HCT116 (cell line): ENCODE data around the gene TAMM41. TPM values are rescaled to one million over a fixed set of nuclear protein-coding genes. Genes with fewer than 3 reads are reported as not detected.

ENCODE experiments used
- ATAC-seq: fragments of 200-7000 bp; cut with Tn5 transposase; 2 replicates; pipeline ENCODE4 v1.9.1; 2020; ENCODE audit warnings: mild to moderate bottlenecking, moderate library complexity
- BruUV-seq: library from RNA; stranded (reverse); fragments of 400-500 nt; replicated peaks from 2 replicates; lab custom pipeline; 2021; lab: Mats Ljungman, UMichigan
- CTCF ChIA-PET: fragments of 300-600 bp; sonication (Branson Sonifier 250); formaldehyde crosslinking; loops from one replicate; lab custom pipeline; 2021; ENCODE audit warnings: antibody characterized with exemption; lab: Charles Lee
- POLR2A ChIA-PET: fragments of 300-600, 350-600 bp; sonication (Branson Sonifier 250); formaldehyde crosslinking; loops from one replicate; lab custom pipeline; 2021; ENCODE audit warnings: antibody characterized with exemption; lab: Charles Lee
- RAD21 ChIA-PET, 2 experiments: fragments of 300-600 bp; sonication (Branson Sonifier 250); formaldehyde crosslinking; loops; one replicate each; lab custom pipeline; 2023; ENCODE audit warnings: low total read pairs in 2 of 2; ENCODE audit not compliant: uncharacterized antibody in 2 of 2, unreplicated experiment in 2 of 2, low non-redundant PET in 1 of 2; lab: Charles Lee
- DNase-seq: peaks from one replicate; pipeline ENCODE4 v3.0.0-alpha.2; 2010; ENCODE audit warnings: low read depth, low spot score
- H2AFZ ChIP-seq: fragments of 200-600 bp; shearing (Covaris generic), sonication (generic); 2 replicates; pipeline ENCODE4 v1.6.1; 2017; ENCODE audit warnings: low read depth, mixed run types, mixed read lengths, antibody characterized with exemption, low read length; ENCODE audit not compliant: poor library complexity, severe bottlenecking
- H3K27ac ChIP-seq: 2 replicates; pipeline ENCODE4 v1.5.1; 2012; ENCODE audit warnings: low read depth, low read length
- H3K27me3 ChIP-seq: fragments of 200-600 bp; sonication (generic); 2 replicates; pipeline ENCODE4 v1.6.1; 2016; ENCODE audit warnings: mixed run types, low read length, mixed read lengths; ENCODE audit not compliant: insufficient read depth
- H3K36me3 ChIP-seq, 2 experiments: fragments of 200-500 bp in 1 of 2; fragments of 200-600 bp in 1 of 2; sonication (Bioruptor generic) in 1 of 2; sonication (generic) in 1 of 2; 2 replicates each; pipeline versions ENCODE4 v1.5.1 to v1.6.1; 2014 to 2016; ENCODE audit warnings: low read length in 2 of 2, inconsistent platforms in 1 of 2, mixed read lengths in 1 of 2, mixed run types in 1 of 2; ENCODE audit not compliant: insufficient read depth in 2 of 2, control insufficient read depth in 1 of 2
- H3K4me1 ChIP-seq, 2 experiments: fragments of 200-600 bp in 1 of 2; sonication (generic) in 1 of 2; 2 replicates each; pipeline versions ENCODE4 v1.5.1 to v1.6.1; 2012 to 2017; ENCODE audit warnings: low read length in 2 of 2, inconsistent platforms in 1 of 2, mild to moderate bottlenecking in 1 of 2, mixed read lengths in 1 of 2, mixed run types in 1 of 2, moderate library complexity in 1 of 2; ENCODE audit not compliant: insufficient read depth in 2 of 2, control insufficient read depth in 1 of 2
- H3K4me2 ChIP-seq: fragments of 200-600 bp; sonication (generic); 2 replicates; pipeline ENCODE4 v1.6.1; 2017; ENCODE audit warnings: mixed run types, low read length, mixed read lengths
- H3K4me3 ChIP-seq, 2 experiments: fragments of 200-600 bp in 1 of 2; sonication (generic) in 1 of 2; replicated peaks in 1 of 2; 2 replicates each; pipeline ENCODE4 v1.5.1; 2011 to 2016; ENCODE audit warnings: low read length in 2 of 2, control low read depth in 1 of 2, low read depth in 1 of 2, mild to moderate bottlenecking in 1 of 2, mixed read lengths in 1 of 2, mixed run types in 1 of 2
- H3K79me2 ChIP-seq: fragments of 200-600 bp; sonication (generic); 2 replicates; pipeline ENCODE4 v1.6.1; 2017; ENCODE audit warnings: mild to moderate bottlenecking, mixed run types, low read length, moderate library complexity, mixed read lengths; ENCODE audit not compliant: insufficient read depth
- H3K9ac ChIP-seq: fragments of 200-600 bp; sonication (generic); 2 replicates; pipeline ENCODE4 v1.6.1; 2016; ENCODE audit warnings: low read length, mixed read lengths
- H3K9me2 ChIP-seq: fragments of 200-600 bp; sonication (generic), shearing (Covaris generic); 2 replicates; pipeline ENCODE4 v1.6.1; 2017; ENCODE audit warnings: mixed run types, mild to moderate bottlenecking, moderate library complexity; ENCODE audit not compliant: insufficient read depth
- H3K9me3 ChIP-seq, 2 experiments: fragments of 200-500 bp in 1 of 2; fragments of 200-600 bp in 1 of 2; sonication (Bioruptor generic) in 1 of 2; sonication (generic) in 1 of 2; 2 replicates each; pipeline ENCODE4 v1.6.1; 2014 to 2017; ENCODE audit warnings: low read length in 2 of 2, mixed read lengths in 2 of 2, inconsistent platforms in 1 of 2, low read depth in 1 of 2, mild to moderate bottlenecking in 1 of 2, mixed run types in 1 of 2, moderate library complexity in 1 of 2; ENCODE audit not compliant: control insufficient read depth in 1 of 2, insufficient read depth in 1 of 2
- H4K20me1 ChIP-seq: fragments of 200-600 bp; sonication (generic), shearing (Covaris generic); 2 replicates; pipeline ENCODE4 v1.6.1; 2017; ENCODE audit warnings: mixed run types, mild to moderate bottlenecking, moderate library complexity; ENCODE audit not compliant: insufficient read depth
- CTCF ChIP-seq, 3 experiments: fragments of 200-600 bp in 1 of 3; sonication (generic) in 1 of 3; IDR thresholded peaks in 2 of 3; conservative IDR thresholded peaks in 1 of 3; 2 replicates each; pipeline ENCODE4 v1.5.1; 2012 to 2017; ENCODE audit warnings: low read depth in 2 of 3, low read length in 2 of 3, antibody characterized with exemption in 1 of 3, borderline replicate concordance in 1 of 3, control low read depth in 1 of 3, mild to moderate bottlenecking in 1 of 3, mixed read lengths in 1 of 3, mixed run types in 1 of 3, moderate library complexity in 1 of 3; ENCODE audit not compliant: insufficient read depth in 1 of 3
- EZH2 ChIP-seq: fragments of 200-600 bp; sonication (generic); IDR thresholded peaks from 2 replicates; pipeline ENCODE4 v1.6.1; 2017; ENCODE audit warnings: antibody characterized with exemption, mixed run types
- RAD21 ChIP-seq: IDR thresholded peaks from 2 replicates; pipeline ENCODE4 v1.6.1; 2012; ENCODE audit warnings: low read depth, mild to moderate bottlenecking
- TCF7L2 ChIP-seq: IDR thresholded peaks from 2 replicates; pipeline ENCODE4 v1.7.0; 2011; ENCODE audit warnings: borderline replicate concordance, inconsistent platforms; ENCODE audit not compliant: insufficient read depth, insufficient read length; ENCODE audit errors: extremely low read depth
- intact Hi-C: fragments of 100-400 bp; cut with micrococcal nuclease; formaldehyde crosslinking; loops from 2 replicates; pipeline ENCODE4 v1.10.0; 2022
- total RNA-seq: library from RNA; stranded (reverse); gene quantifications from one replicate; pipeline ENCODE4 v1.2.1, GENCODE V29; 2021; ENCODE audit not compliant: unreplicated experiment

Gene TAMM41
- total RNA-seq, 1 experiment from 2014 or later = 17.9 TPM

GRCh38 chr3:11803977-11804892 is 42.5 kb downstream of the TAMM41 start:
- RAD21 ChIA-PET = no interaction called here
- intact Hi-C loops = loop anchor here (1.0 to 2.0 kb wide), 3 partner anchors 141 to 425 kb away; no protein-coding TSS in a partner anchor

More at GRCh38 chr3:11803977-11804892, 42.5 kb downstream of the TAMM41 start:
- H3K9me3 ChIP-seq = no peaks in the 10 kb centered on the region
- no peaks in the 10 kb centered on the region for H3K27me3 ChIP-seq
- H3K9ac ChIP-seq = no peak overlapping the region
- no peaks in the 10 kb centered on the region for H4K20me1 ChIP-seq
- H3K9me2 ChIP-seq = no peaks in the 10 kb centered on the region
- no peaks in the 10 kb centered on the region for H3K4me1 ChIP-seq
- peaks cover 14 to 35% of the 10 kb centered on the region in 2 experiments; a peak in 3 of 4 replicates for H3K36me3 ChIP-seq
- CTCF ChIA-PET = interaction anchor here (0.9 to 1.4 kb wide), 8 partner anchors 11 to 425 kb away, joined by 3 to 10 read pairs (median 4); partner anchors contain the start of gene VGLL4
- BruUV-seq = no TSS peak
- H3K79me2 ChIP-seq = no peaks in the 10 kb centered on the region
- H3K4me3 ChIP-seq = no peak overlapping the region
- POLR2A ChIA-PET = no interaction called here
- no peak overlapping the region for H3K4me2 ChIP-seq
- H3K27ac ChIP-seq = no peak overlapping the region
- ATAC-seq = peak; percentile 88
- H2AFZ ChIP-seq = no peak overlapping the region
- peak; percentile 35 for DNase-seq
- TF ChIP-seq CTCF (IDR thresholded peaks at IDR 0.05 in 2 of 3, conservative IDR thresholded peaks at IDR 0.05 in 1 of 3; ENCODE audit: borderline replicate concordance in 1 of 3, insufficient read depth in 1 of 3, low read depth in 2 of 3, low read length in 2 of 3) (peak; percentile 70 to 78 (median 72)), TCF7L2 (no peak), EZH2 (no peak), RAD21 (peak; percentile 82)
